ENCODE measurements around the gene WASF3. TPM values are rescaled to one million over a fixed set of nuclear protein-coding genes. Genes with fewer than 3 reads are reported as not detected.

The WASF3 gene
- total RNA-seq, 4 donors from 2014 or later = 34.8 to 101 (median 49.3) TPM

- TF ChIP-seq, protein P1, sequence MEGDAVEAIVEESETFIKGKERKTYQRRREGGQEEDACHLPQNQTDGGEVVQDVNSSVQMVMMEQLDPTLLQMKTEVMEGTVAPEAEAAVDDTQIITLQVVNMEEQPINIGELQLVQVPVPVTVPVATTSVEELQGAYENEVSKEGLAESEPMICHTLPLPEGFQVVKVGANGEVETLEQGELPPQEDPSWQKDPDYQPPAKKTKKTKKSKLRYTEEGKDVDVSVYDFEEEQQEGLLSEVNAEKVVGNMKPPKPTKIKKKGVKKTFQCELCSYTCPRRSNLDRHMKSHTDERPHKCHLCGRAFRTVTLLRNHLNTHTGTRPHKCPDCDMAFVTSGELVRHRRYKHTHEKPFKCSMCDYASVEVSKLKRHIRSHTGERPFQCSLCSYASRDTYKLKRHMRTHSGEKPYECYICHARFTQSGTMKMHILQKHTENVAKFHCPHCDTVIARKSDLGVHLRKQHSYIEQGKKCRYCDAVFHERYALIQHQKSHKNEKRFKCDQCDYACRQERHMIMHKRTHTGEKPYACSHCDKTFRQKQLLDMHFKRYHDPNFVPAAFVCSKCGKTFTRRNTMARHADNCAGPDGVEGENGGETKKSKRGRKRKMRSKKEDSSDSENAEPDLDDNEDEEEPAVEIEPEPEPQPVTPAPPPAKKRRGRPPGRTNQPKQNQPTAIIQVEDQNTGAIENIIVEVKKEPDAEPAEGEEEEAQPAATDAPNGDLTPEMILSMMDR (IDR thresholded peaks at IDR 0.05; ENCODE audit: low read depth) = no peak
Observed at GRCh38 chr13:26544707-26545106, 12.8 kb upstream of the WASF3 start.

DNA sequence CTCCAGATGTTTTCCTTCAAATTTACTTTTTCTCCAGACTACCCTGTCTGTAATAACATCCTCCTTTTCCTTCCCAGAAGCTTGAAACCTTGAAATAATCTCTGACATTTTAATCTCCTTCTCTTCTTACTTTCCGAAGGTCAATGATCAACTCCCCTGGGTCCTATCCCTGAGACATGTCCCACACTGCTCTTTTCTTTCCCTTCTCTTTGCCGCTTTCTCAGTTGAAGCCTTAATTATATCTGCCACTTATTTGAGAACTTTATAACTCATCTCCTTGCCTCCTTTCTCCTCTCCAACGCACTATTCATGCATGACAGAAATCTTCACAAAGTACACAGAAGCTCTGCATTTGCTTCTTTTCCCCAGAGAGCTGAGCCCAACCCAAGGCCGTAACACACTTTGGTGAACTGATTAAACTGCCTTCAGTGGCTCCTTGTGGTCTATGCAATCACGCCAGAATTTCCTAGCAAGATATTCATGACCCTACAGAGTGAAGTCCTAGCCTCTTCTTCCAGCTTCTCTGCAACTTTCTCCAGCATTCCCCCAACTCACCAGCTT is 9.2 kb upstream of the WASF3 start:
- TF ChIP-seq, protein P1 (IDR thresholded peaks at IDR 0.05; ENCODE audit: low read depth) = no peak

DNA sequence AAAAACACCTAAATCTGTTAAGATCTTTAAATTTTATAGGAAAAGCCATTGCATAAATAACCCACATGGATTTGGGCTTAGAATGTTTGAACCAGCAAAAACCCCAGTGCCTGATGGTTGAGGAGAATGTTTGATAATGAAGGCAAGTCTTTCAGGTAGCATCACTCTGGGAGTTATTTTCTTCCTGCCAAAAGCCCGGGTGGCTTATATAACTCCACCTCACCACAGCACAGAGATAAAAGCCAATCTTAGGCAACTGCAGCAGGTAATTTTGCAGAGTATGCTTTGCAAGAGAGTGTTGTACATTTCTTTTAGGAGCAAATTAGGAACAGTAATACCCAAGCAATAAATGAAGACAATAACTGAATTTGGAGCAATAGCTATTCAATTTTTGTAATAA is 7.8 kb upstream of the WASF3 start:
- TF ChIP-seq, protein P1 (IDR thresholded peaks at IDR 0.05; ENCODE audit: low read depth) = no peak

DNA sequence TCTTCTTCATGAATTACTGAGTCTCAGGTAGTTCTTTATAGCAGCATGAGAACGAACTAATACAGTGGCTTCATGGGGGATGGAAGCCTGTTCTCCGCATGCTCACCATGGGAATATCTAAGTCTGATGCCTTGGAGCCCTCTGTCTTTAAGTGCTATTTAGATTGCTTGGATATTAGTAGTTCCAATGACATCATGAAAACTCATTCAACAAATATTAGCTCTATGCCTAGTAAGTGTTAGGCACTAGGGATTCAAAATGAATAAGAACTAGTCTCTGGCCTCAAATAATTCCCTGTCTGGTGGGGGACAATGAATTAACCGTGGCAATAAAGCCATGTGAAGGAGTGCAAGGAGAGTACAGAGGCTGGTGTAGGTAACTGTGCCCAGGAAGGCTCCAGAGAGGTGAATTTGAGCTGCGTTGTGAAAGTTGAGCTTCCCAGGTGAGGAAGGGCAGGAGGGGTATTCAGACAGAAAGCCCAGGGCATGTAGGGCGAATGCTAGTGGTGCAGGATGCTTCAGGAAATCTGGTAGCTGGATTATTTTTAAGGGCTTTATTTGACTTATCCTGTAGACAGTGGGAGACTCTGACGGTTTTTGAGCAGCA is 6.1 kb upstream of the WASF3 start:
- TF ChIP-seq, protein P1 (IDR thresholded peaks at IDR 0.05; ENCODE audit: low read depth) = no peak

GRCh38 chr13:26555413-26555812 is 2.1 kb upstream of the WASF3 start:
- TF ChIP-seq, protein P1 (IDR thresholded peaks at IDR 0.05; ENCODE audit: low read depth) = no peak

GRCh38 chr13:26557051-26557392 is 461 bp upstream of the WASF3 start:
- TF ChIP-seq, protein P1 (IDR thresholded peaks at IDR 0.05; ENCODE audit: low read depth) = no peak

GRCh38 chr13:26558074-26558805 is 757 bp downstream of the WASF3 start:
- TF ChIP-seq, protein P1 (IDR thresholded peaks at IDR 0.05; ENCODE audit: low read depth) = no peak
